VCaP (cell line): ENCODE results near the gene MPPED1.

ENCODE experiments used
- H3K27ac ChIP-seq: fragments of 450-650 bp; 2 replicates; pipeline ENCODE4 v1.5.1; 2017
- CTCF ChIP-seq: fragments of 450-650 bp; conservative IDR thresholded peaks from 2 replicates; pipeline ENCODE4 v1.5.1; 2017; ENCODE audit warnings: mild to moderate bottlenecking, moderate library complexity

Gene MPPED1

GRCh38 chr22:43421046-43421665, 9.3 kb downstream of the MPPED1 start:
- H3K27ac ChIP-seq: peak overlapping the region; percentile 94
- no peak for TF ChIP-seq CTCF

GRCh38 chr22:43421914-43422615, 10.3 kb downstream of the MPPED1 start:
- TF ChIP-seq CTCF: no peak

GRCh38 chr22:43423046-43423445, 11.2 kb downstream of the MPPED1 start:
- no peak for TF ChIP-seq CTCF
- peak overlapping the region; percentile 4; the same call in 1 of the 2 replicates for H3K27ac ChIP-seq

More at GRCh38 chr22:43421914-43422615, 10.3 kb downstream of the MPPED1 start:
- H3K27ac ChIP-seq: peak overlapping the region; percentile 94; the same call in 1 of the 2 replicates

GRCh38 chr22:43424201-43424600, 12.4 kb downstream of the MPPED1 start:
- peak overlapping the region; percentile 60; the same call in 1 of the 2 replicates for H3K27ac ChIP-seq
- TF ChIP-seq CTCF: no peak

GRCh38 chr22:43424666-43425630, 13.1 kb downstream of the MPPED1 start:
- H3K27ac ChIP-seq: peak overlapping the region; percentile 60
- TF ChIP-seq CTCF: no peak

- H3K27ac ChIP-seq: peak overlapping the region; percentile 60
- TF ChIP-seq CTCF: no peak
These were observed 14.4 kb downstream of the MPPED1 start for GRCh38 chr22:43425976-43426785.
